CD14-positive monocyte (primary cell): ENCODE data around the gene PSMB2. TPM values are rescaled to one million over a fixed set of nuclear protein-coding genes. Genes with fewer than 3 reads are reported as not detected.

Experiments
- DNase-seq, 3 donors: peaks; one replicate each; pipeline ENCODE4 v3.0.0-alpha.2; 2011 to 2022
- H2AFZ ChIP-seq: 2 replicates; pipeline ENCODE4 v1.6.0; 2012; ENCODE audit warnings: mild to moderate bottlenecking, low read depth, low read length, inconsistent platforms; ENCODE audit not compliant: insufficient read depth, poor library complexity, severe bottlenecking
- H3K27ac ChIP-seq, 2 donors: 1 replicate in 1 of 2; 2 replicates in 1 of 2; pipeline ENCODE4 v1.5.1; 2012 to 2013; ENCODE audit warnings: low read length in 2 of 2, control low read depth in 1 of 2, inconsistent platforms in 1 of 2, low read depth in 1 of 2, mild to moderate bottlenecking in 1 of 2
- H3K27me3 ChIP-seq, 2 donors: one replicate each; pipeline versions ENCODE4 v1.6.0 to v1.6.1; 2011 to 2013; ENCODE audit warnings: low read length in 2 of 2; ENCODE audit not compliant: control insufficient read depth in 2 of 2, insufficient read depth in 2 of 2
- H3K36me3 ChIP-seq, 2 donors: replicated peaks in 1 of 2; 1 replicate in 1 of 2; 2 replicates in 1 of 2; pipeline versions ENCODE4 v1.5.1 to v1.6.1; 2012 to 2013; ENCODE audit warnings: low read length in 2 of 2, control low read depth in 1 of 2, inconsistent platforms in 1 of 2, mild to moderate bottlenecking in 1 of 2; ENCODE audit not compliant: insufficient read depth in 2 of 2, control insufficient read depth in 1 of 2
- H3K4me1 ChIP-seq, 2 donors: 1 replicate in 1 of 2; 2 replicates in 1 of 2; pipeline versions ENCODE4 v1.5.1 to v1.6.1; 2012 to 2013; ENCODE audit warnings: low read length in 2 of 2, control low read depth in 1 of 2, inconsistent platforms in 1 of 2, mild to moderate bottlenecking in 1 of 2, moderate library complexity in 1 of 2; ENCODE audit not compliant: insufficient read depth in 2 of 2, control insufficient read depth in 1 of 2
- H3K4me2 ChIP-seq: replicated peaks from 2 replicates; pipeline ENCODE3; 2012; ENCODE audit warnings: low read length, moderate library complexity, mild to moderate bottlenecking; ENCODE audit not compliant: poor library complexity, severe bottlenecking; ENCODE audit errors: extremely low read depth
- H3K4me3 ChIP-seq, 3 experiments: fragments of 200-600 bp in 1 of 3; sonication (generic) in 1 of 3; replicated peaks in 1 of 3; 1 replicate in 2 of 3; 2 replicates in 1 of 3; pipeline ENCODE4 v1.5.1; 2011 to 2013; ENCODE audit warnings: low read length in 3 of 3, mild to moderate bottlenecking in 3 of 3, control low read depth in 2 of 3, low read depth in 2 of 3, inconsistent platforms in 1 of 3, moderate library complexity in 1 of 3
- H3K79me2 ChIP-seq: 2 replicates; pipeline ENCODE4 v1.6.0; 2012; ENCODE audit warnings: mild to moderate bottlenecking, control low read depth, inconsistent platforms, low read length, moderate library complexity; ENCODE audit not compliant: insufficient read depth
- H3K9ac ChIP-seq: 2 replicates; pipeline ENCODE4 v1.6.0; 2017; ENCODE audit warnings: low read length, mild to moderate bottlenecking; ENCODE audit not compliant: insufficient read depth, poor library complexity, severe bottlenecking
- H3K9me3 ChIP-seq, 2 donors: replicated peaks in 1 of 2; 1 replicate in 1 of 2; 2 replicates in 1 of 2; pipeline versions ENCODE4 v1.5.1 to v1.6.1; 2012 to 2013; ENCODE audit warnings: low read length in 2 of 2, control low read depth in 1 of 2; ENCODE audit not compliant: control insufficient read depth in 1 of 2, insufficient read depth in 1 of 2
- H4K20me1 ChIP-seq: 2 replicates; pipeline ENCODE4 v1.6.0; 2012; ENCODE audit warnings: mild to moderate bottlenecking, low read length, control low read depth, moderate library complexity; ENCODE audit not compliant: insufficient read depth
- H3K27ac Mint-ChIP-seq, 7 donors: one replicate each; pipeline ENCODE4 v1.8.0; 2020; ENCODE audit warnings: mild to moderate bottlenecking in 7 of 7, mixed read lengths in 7 of 7, moderate library complexity in 6 of 7, inconsistent platforms in 2 of 7
- H3K27me3 Mint-ChIP-seq, 3 donors: one replicate each; pipeline ENCODE4 v1.8.0; 2021 to 2022; ENCODE audit warnings: low read depth in 3 of 3, mild to moderate bottlenecking in 3 of 3, mixed read lengths in 3 of 3, moderate library complexity in 3 of 3, inconsistent platforms in 1 of 3
- H3K36me3 Mint-ChIP-seq, 2 donors: one replicate each; pipeline ENCODE4 v1.8.0; 2020; ENCODE audit warnings: mixed read lengths in 2 of 2, inconsistent platforms in 1 of 2, mild to moderate bottlenecking in 1 of 2
- H3K4me1 Mint-ChIP-seq: one replicate; pipeline ENCODE4 v1.8.0; 2020; ENCODE audit warnings: mild to moderate bottlenecking, mixed read lengths
- H3K4me3 Mint-ChIP-seq, 2 donors: one replicate each; pipeline ENCODE4 v1.8.0; 2020; ENCODE audit warnings: mild to moderate bottlenecking in 2 of 2, mixed read lengths in 2 of 2, moderate library complexity in 1 of 2
- H3K9me3 Mint-ChIP-seq, 7 donors: one replicate each; pipeline ENCODE4 v1.8.0; 2020 to 2022; ENCODE audit warnings: mixed read lengths in 7 of 7, mild to moderate bottlenecking in 6 of 7, moderate library complexity in 6 of 7, inconsistent platforms in 2 of 7
- CTCF ChIP-seq: fragments of 200-600 bp; IDR thresholded peaks from one replicate; pipeline ENCODE4 v1.8.0; 2022; ENCODE audit warnings: antibody characterized with exemption, mild to moderate bottlenecking
- WGBS: methylation state at CpG from one replicate; pipeline ENCODE4 v1.1.5; 2013; ENCODE audit warnings: missing lambda C conversion rate; ENCODE audit not compliant: insufficient coverage; 5-methylcytosine and 5-hydroxymethylcytosine counted together
- intact Hi-C, 2 donors: fragments of 100-400 bp; cut with micrococcal nuclease; formaldehyde crosslinking; loops; one replicate each; pipeline versions ENCODE4 v1.15.0 to v1.15.1; 2023
- polyA plus RNA-seq, 3 donors: library from polyadenylated mRNA; depleted of rRNA in 1 of 3; unstranded in 2 of 3; stranded (reverse) in 1 of 3; fragments of 300-500 nt in 2 of 3; fragments of >200 nt in 1 of 3; fragmentation: Illumina TruSeq in 2 of 3; gene quantifications; 1 replicate in 2 of 3; 2 replicates in 1 of 3; pipeline ENCODE4 v1.2.3, GENCODE V29; 2012 to 2021

The PSMB2 gene
- polyA plus RNA-seq, 3 donors, result 27.9 to 84.1 (median 78.6) TPM

GRCh38 chr1:35564884-35565741 lies 76.2 kb downstream of the PSMB2 start:
- peaks cover 33 to 66% of the 10 kb centered on the region in 2 donors for H3K36me3 ChIP-seq
- no peak overlapping the region for H2AFZ ChIP-seq
- 93% methylated on average over 20 of the region's 28 CpGs for WGBS
- Mint-ChIP-seq H3K27me3 (no peaks in the 10 kb centered on the region), H3K9me3 (no peaks in the 10 kb centered on the region), H3K27ac (peak overlapping the region in 2 of 7 donors; percentile 43 to 59), H3K36me3 (peaks cover 53 to 61% of the 10 kb centered on the region in 2 donors), H3K4me1 (peaks cover 26% of the 10 kb centered on the region), H3K4me3 (no peak overlapping the region)
- peak; percentile 62 for TF ChIP-seq CTCF
- H3K27ac ChIP-seq, result no peak overlapping the region
- H3K27me3 ChIP-seq, result no peaks in the 10 kb centered on the region
- no peak overlapping the region for H3K4me2 ChIP-seq
- H3K4me3 ChIP-seq, result no peak overlapping the region
- H3K9me3 ChIP-seq, result no peaks in the 10 kb centered on the region
- intact Hi-C loops, result loop anchor here in 1 of 2 donors (5.0 kb wide), 2 partner anchors 157 to 207 kb away; no protein-coding TSS in a partner anchor
- no peak for DNase-seq
- no peaks in the 10 kb centered on the region for H3K79me2 ChIP-seq
- no peak overlapping the region for H3K9ac ChIP-seq
- no peaks in the 10 kb centered on the region for H3K4me1 ChIP-seq
- no peaks in the 10 kb centered on the region for H4K20me1 ChIP-seq

- intact Hi-C loops, result loop anchor here in 1 of 2 donors (5.0 kb wide), 1 partner anchor 208 kb away; no protein-coding TSS in a partner anchor
- Mint-ChIP-seq H3K27me3 (no peaks in the 10 kb centered on the region), H3K4me1 (peaks cover 34% of the 10 kb centered on the region), H3K36me3 (peaks cover 53 to 61% of the 10 kb centered on the region in 2 donors), H3K27ac (peak overlapping the region in 2 of 7 donors; percentile 43 to 59), H3K4me3 (no peak overlapping the region), H3K9me3 (no peaks in the 10 kb centered on the region)
- Histone ChIP-seq H3K4me1 (peaks cover 0 to 4% of the 10 kb centered on the region in 2 donors), H3K4me3 (no peak overlapping the region), H3K4me2 (no peak overlapping the region), H2AFZ (no peak overlapping the region), H3K36me3 (peaks cover 33 to 67% of the 10 kb centered on the region in 2 donors), H3K27ac (no peak overlapping the region), H3K79me2 (no peaks in the 10 kb centered on the region), H3K27me3 (no peaks in the 10 kb centered on the region), H3K9me3 (no peaks in the 10 kb centered on the region), H3K9ac (no peak overlapping the region), H4K20me1 (peaks cover 6% of the 10 kb centered on the region)
- DNase-seq, result peak; percentile 63 to 77 (median 67)
- WGBS, result 79% methylated on average over 7 of the region's 9 CpGs
- TF ChIP-seq CTCF, result peak; percentile 82
These were observed 77.1 kb downstream of the PSMB2 start for GRCh38 chr1:35564037-35564883.
